AG09319 (cell line): ENCODE measurements around the gene KRT38.
"Not testable (repeated sequence)": the region's sequence is repeated elsewhere in the genome, so short reads cannot be mapped to it uniquely, and the experiment has no call there.

Source experiments
- DNase-seq: peaks from one replicate; pipeline ENCODE4 v3.0.0-alpha.2; 2010; ENCODE audit warnings: low read depth; ENCODE audit errors: extremely low read depth
- CTCF ChIP-seq: IDR thresholded peaks from 2 replicates; pipeline ENCODE4 v1.5.1; 2011; ENCODE audit warnings: low read depth, mild to moderate bottlenecking, inconsistent platforms, low read length, moderate library complexity

The KRT38 gene

DNA sequence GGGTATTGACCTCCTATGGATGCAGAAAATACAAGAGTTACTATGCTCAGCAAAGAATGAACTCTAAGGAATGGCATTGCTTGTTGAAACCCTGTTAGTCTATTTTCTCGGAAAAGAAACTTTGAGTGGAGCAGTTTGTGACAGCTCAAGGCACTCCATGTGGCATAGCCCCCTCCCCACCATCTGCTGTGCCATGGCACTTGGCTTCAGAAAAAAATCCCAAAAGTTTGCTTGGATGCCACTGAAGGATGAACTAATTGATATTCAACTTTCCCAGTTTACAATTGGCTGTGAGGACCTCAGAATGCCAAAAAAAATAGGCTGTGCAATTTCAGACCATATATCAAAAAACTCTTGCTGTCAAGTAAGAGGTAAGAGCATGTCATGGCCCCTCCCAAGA is 45.2 kb downstream of the KRT38 start:
- TF ChIP-seq CTCF: no peak
- no peak for DNase-seq

DNA sequence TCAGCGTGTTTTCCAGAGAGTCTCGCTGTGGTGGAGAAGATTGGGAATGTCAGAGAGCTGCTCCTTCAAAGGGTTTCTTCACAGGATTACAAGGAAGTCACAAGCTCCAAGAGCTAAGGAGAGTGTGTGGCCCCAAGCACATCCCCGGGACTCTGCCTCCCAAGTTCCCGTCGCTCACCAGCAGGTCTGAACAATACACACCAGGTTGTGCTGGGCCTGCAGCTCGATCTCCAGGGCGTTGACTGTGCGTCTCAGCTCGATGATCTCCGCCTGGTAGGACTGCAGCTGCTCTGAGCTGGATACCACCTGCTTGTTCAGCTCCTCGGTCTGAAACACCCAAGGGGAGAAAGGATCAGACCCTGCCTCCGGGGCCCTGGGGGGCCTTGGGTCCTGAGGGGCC is 45.7 kb downstream of the KRT38 start:
- DNase-seq: not testable (repeated sequence)

- TF ChIP-seq CTCF: no peak
These were observed 46.4 kb downstream of the KRT38 start for GRCh38 chr17:41394254-41394996.

DNA sequence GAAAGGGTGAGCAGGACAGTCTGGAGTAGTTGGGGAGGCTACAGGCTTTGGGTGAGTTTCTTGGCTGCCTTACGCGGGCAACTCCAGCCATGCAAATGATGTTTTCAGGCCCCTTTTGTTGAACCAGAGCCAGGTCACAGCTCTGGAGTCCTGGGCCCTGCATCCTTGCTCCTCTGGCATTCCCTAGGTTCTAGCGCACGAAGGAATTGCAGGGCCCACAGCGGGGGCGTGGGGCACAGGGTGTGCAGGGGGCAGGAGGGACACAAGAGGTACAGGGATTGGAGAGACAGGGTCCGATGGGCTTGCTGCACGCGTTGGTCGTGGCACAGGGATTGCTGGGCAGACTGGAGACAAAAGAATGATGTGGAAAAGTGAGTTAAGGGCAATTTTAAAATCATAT is 47.0 kb downstream of the KRT38 start:
- TF ChIP-seq CTCF: no peak
- no peak for DNase-seq

More at GRCh38 chr17:41394254-41394996, 46.4 kb downstream of the KRT38 start:
- no peak for DNase-seq

DNA sequence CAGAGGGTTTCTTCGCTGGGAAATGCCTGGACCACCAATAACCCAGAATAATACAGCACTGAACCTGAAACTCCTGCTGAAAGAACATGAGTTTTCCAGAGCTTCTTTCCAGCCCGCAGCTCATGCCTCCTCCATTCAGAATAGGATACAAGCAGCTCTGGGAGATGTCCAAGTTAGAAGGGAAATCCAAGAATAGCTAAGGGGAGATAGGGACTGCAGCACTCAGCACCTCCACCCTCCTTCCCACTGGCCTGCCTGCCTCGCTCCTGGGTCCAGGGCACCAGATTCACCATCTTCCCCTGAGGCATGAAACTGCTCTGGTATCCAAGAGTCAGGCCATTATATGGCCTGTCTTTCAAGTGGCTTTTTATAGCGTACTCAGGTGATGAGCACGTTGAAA is 47.5 kb downstream of the KRT38 start:
- DNase-seq: no peak
- TF ChIP-seq CTCF: no peak

GRCh38 chr17:41392278-41392677 is 48.5 kb downstream of the KRT38 start:
- no peak for TF ChIP-seq CTCF
- DNase-seq: no peak

DNA sequence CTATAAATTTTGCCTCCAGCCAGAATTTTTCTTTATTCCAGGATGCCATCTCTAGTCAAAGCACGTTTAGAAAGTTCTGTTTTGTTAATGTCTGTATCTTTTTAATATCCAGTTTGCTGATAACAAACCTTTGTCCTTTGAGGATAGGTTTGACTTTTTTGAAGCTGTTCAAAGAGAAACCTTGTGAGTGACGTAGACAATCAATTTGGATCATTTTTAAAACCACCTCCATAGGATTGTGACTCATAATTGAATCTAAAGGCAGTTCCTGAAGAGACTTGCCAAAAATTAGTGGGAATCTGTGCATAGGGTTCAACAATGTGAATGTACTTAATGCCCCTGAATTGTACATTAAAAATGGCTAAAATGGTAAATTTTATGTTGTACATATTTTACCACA is 49.2 kb downstream of the KRT38 start:
- TF ChIP-seq CTCF: no peak
- DNase-seq: no peak

DNA sequence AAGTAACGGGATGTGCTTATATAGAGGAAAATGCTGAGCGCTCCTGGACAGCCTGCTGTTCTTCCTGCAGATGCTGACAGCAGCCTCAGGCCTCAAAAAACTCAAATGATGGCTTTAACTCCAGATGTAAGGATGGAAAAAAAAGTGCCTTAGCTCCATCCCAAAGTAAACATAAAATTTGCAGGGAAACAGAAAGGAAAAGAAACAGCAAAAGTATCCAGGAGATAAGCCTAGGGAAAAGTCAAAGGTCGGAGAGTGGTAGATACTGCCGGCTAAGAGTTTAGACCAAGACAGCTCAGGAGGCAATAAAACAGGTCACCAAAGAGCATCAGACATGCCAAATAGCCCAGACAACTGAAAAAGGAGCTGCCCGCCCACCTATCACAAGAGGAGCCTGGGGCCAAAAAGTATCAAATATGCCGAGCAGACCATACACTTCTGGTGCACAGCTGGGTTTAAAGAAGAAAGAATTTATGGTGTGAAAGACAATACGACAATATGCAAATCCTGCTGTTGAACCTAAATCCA is 50.3 kb downstream of the KRT38 start:
- TF ChIP-seq CTCF: no peak

More for the DNA sequence above, 50.3 kb downstream of the KRT38 start:
- no peak for DNase-seq
